ENCODE results near the gene ATP4A.
A peak's percentile ranks its signal among the peaks of the same experiment; 100 is the strongest.

Gene ATP4A

GRCh38 chr19:35566738-35567137, 3.3 kb upstream of the ATP4A start:
- DNase-seq (ENCODE audit: low spot score) (no peak), FAIRE-seq (no peak)

- DNase-seq (ENCODE audit: low spot score) (no peak), FAIRE-seq (no peak)
Measured at GRCh38 chr19:35565016-35565856, 1.8 kb upstream of the ATP4A start.

DNA sequence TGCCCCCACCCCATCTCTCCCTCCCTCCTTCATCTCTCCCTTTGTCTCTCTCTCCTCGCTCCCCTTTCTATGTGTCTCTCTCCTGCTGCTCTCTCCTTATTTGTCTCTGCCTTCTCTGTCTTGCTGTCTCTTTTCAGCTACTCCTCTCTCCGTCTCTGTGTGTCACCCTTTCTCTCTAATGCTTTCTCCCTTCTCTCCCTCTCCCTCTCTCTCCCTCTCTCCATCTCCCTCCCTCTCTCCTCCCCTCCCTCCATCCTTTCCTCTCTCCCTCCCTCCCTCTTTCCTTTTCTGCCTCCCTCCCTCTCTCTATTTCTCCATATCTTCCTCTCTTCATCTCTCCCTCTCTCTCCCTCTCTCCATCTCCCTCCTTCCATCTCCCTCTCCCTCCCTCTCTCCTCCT, 682 bp downstream of the ATP4A start:
- FAIRE-seq: no peak
- no peak for DNase-seq (ENCODE audit: low spot score)

DNA sequence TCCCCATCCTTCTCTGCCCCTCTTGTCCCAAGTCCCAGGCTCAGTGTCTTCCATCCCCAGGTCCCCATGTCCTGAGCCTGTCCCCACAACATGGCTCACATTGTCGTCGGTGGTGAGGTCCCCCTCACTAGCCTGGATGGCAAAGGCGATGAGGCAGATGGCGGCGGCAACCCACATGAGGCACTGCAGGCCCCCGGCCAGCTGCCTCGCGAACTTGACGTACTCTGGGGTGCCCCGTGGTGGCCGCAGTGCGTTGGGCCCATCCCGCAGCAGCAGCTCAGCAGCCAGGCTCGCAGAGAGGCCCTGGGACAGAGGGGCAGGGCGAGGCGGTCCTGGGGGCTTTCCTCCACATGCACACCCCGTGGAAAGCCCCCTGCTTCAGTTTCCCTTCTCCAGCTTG, 1.1 kb downstream of the ATP4A start:
- DNase-seq (ENCODE audit: low spot score) (no peak), FAIRE-seq (no peak)

- DNase-seq (ENCODE audit: low spot score) (no peak), FAIRE-seq (no peak)
Measured at GRCh38 chr19:35561436-35561835, 2.0 kb downstream of the ATP4A start.

DNA sequence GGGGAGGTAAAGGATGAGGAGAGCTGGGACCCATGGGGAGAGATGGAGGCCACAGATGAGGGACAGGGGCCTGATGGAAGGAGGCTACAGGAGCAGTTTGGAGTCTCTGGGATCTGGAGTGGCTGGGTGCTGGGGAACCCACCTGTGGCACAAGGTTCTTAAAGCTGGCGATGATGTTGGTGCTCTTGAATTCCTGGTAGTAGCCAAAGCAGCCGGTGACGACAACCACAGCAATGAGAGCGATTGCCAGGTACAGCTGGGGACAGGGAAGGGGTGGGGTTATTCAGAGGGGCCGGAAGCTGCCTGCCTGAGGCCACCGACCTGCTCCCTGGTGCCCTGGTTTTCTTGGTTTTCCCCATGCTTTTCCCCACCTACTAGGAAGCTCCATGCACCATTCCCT, 2.8 kb downstream of the ATP4A start:
- DNase-seq (ENCODE audit: low spot score) (no peak), FAIRE-seq (no peak)

DNA sequence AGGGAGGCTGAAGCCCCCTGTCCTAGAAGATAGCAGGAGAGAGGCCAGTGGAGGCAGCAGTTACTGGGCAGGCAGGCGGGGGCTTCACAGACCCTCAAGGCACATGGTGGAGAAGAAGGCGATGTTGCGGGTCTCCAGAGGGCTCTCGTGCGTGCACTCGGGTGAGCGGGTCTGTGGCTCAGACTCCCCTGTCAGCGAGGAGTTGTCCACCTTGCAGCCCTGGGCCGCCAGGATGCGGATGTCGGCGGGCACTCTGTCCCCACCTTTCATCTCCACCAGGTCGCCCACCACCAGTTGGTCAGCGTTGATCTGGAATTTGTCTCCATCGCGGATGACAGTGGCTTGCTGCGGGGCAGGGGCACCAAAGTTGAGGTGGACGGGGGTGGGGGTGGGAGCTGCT, 3.2 kb downstream of the ATP4A start:
- DNase-seq (ENCODE audit: low spot score): no peak
- no peak for FAIRE-seq

DNA sequence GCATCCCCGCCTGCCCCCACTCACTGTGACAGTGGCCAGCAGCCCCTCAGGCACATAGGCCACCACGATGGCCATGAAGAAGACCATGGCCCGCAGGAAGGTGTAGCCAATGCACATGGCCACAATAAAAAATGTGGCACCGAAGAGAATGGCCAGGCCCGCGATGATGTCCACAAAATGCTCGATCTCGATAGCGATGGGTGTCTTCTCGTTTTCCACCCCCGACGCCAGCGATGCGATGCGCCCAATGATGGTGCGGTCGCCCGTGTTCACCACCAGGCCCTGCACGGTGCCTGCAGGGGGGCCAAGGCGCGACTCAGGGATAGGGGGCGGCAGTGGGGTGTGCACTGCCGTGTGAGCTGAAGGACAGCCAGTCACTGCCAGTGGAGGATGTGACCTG, 3.7 kb downstream of the ATP4A start:
- DNase-seq (ENCODE audit: low spot score): no peak
- no peak for FAIRE-seq

GRCh38 chr19:35559281-35559659, 4.2 kb downstream of the ATP4A start:
- FAIRE-seq (no peak), DNase-seq (ENCODE audit: low spot score) (no peak)

DNA sequence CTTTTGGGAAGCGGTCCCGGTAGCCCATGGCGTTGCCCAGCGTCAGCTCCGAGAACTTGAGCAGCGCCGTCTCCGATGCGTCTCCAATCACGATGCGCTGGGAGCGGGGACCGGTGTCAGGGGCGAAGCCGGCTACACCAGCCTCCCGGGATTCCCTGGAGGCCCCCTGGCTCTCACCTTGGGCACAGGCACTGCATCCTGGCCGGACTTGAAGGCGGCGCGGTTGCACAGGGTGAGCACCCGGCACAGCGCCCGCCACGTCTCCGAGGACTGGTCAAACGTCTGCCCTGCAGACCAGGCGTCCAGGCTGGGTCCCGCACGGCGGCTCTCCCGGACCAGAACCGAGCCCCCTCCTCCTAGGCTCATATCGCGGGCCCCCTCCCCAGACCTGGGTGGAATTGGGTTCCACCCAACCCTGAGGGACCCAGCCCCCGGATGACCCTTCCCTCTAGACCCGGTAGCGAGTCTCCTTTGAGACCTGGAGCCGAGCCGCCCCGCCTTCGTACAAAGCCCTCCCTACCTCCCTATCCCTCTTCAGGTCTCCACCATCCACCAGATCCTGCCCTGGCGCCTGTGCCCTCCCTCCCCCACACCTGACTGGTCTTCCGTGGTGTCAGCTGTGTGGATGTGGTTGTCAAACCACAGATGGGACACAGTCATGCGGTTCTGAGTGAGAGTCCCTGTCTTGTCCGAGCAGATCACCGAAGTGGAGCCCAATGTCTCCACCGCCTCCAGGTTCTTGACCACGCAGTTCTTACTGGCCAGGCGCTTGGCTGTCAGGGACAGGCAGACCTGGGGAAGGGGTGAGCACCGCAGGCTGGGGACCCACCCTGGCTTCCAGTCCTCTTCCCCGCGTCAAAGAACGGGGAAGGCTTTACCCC, 4.8 kb downstream of the ATP4A start:
- FAIRE-seq (no peak), DNase-seq (ENCODE audit: low spot score) (no peak)

DNA sequence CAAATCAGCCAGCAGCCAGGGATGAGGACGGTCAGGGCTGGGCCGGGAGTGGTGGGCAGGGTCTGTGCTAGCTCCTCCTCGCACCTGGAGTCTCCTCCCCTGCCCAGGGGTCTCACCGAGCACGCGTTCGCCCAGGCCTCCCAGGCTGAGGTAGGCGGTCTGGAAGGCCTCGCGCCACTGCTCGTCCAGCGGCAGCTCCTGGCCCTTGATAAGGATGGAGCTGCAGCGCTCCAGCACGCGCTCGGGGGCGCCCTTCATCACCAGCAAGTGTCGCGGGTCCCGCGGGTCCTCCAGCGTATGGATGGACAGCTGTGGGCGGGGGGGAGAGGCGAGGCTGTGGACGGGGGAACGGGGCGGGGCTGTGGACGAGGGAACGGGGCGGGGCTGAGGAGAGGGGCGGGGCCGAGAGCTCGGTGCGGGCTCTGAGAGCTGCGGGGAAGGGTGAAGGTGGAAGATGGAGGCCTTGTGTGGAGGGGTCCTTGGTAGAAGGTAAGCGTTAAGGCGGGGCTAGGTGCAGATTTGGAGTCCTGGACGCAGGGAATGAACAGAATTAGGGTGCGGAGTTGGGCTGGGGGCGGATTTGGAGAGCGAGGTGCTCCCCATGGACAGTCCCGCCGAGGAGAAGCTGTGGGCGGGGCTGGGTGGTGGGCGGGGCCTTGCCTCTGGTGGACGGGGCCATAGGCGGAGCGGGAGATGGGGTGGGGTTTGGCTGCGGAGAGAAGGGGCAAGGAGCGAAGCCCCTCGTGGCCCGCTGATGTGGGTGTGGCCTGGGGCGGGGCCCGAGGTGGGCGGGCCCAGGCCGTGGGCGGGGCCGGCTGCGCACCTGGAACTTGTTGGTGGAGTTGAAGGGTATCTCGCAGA, 5.7 kb downstream of the ATP4A start:
- no peak for DNase-seq (ENCODE audit: low spot score)
- FAIRE-seq: no peak

DNA sequence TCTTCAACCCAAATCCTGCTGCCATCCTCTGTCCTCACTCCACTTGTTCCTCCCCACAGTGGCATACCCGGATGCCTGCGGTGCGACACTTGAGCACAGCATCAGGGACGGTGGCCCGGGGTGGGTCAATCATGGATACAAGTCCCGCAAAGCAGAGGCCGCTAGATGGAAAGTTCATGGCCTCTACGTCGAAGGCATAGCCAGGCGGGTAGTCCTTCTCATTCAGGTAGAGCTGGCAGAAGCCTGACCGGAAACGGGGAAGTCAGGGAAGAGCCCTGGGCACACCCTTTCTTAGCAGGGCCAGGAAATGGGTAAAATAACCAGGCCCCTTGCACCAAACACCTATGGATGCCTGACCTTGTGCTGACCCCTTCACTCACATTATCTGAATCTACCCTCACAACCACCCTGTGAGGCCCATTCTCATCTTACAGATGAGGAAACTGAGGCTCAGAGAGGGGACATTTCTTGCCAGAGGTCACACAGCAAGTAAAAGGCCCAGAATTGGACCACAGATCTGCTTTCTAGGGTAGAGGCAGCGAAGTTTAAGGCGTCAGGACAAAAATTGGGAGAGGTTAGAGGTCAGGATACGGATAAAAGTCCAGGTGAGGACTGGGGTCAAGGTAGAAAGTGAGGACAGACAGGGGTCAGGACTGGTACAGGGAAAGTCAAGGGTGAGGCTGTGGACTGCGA, 6.5 kb downstream of the ATP4A start:
- FAIRE-seq (no peak), DNase-seq (ENCODE audit: low spot score) (no peak)

DNA sequence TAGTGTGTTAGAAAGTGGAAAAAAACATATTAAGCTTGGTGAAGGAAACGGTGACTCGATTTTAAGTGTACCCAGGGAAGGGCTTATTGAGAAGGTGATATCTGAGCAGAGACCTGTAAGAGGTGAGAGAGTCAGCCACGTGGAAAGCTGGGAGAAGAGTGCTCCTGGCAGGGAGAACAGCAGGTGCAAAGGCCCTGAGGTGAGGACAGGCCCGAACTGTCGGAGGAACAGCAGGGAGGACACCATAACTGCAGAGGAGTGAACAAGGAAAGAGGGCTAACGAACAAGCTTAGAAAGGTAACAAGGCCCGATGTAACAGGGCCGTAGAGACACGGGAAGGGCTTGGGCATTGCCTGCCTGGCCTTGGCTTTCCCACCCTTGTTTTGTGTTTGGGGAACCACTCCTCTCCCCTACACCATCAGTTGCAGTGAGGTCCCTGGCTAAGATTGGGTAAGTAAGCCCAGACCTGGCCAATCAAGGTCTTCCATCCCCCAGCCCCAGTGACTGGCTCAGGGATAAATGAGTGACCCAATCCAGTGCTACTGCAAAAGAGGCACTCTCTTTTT, 7.3 kb downstream of the ATP4A start:
- DNase-seq (ENCODE audit: low spot score): no peak
- FAIRE-seq: no peak

DNA sequence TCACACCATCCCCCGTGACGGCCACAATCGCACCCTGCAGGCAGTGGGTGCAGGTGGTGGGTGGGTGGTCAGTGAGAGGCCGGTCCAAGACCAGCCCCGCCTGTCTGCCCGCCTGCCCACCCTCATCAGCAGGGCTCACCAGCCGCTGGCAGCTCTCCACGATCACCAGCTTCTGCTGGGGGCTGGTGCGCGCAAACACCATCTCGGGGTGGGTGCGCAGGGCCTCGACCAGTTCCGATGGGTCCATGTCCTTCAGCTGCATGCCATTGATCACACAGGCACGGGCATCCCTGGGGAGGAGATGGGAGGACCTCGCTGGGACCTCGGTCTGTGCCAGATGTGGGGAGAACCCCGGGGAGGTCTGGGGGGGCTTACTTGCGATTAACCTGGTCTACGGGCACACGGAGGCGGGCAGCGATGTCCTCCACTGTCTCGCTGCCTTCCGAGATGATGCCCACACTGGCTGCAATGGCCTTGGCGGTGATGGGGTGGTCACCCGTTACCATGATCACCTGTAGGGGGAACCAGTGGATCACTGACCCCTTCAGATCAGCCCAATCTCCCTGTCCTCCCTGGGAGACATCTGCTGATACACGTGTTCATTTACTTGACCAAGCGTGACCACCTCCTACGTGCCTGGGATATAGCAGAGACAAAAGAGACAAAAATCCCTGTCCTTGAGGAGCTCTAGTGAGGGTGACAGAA, 8.0 kb downstream of the ATP4A start:
- FAIRE-seq (peak; percentile 77), DNase-seq (ENCODE audit: low spot score) (peak; percentile 65)

DNA sequence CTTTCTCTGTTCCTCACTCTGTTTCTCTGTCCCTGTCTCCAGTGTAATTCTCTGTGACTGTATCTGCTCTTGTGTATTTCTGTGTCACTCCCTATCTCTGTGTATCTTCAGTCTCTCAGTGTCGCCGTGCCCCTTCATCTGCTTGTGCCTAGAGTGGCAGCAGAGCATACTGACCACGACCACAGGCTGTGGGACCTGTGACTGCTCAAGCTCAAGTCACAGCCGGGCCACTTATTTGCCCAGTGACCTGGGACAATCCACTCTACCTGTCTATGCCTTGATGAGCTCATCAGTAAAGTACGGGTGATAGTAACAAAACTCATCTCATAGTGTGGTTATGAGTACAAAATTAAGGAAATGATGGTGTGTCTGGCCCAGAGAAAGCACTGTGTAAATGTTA, 9.4 kb downstream of the ATP4A start:
- DNase-seq (ENCODE audit: low spot score) (no peak), FAIRE-seq (no peak)

GRCh38 chr19:35553385-35554000, 10.0 kb downstream of the ATP4A start:
- no peak for FAIRE-seq

DNA sequence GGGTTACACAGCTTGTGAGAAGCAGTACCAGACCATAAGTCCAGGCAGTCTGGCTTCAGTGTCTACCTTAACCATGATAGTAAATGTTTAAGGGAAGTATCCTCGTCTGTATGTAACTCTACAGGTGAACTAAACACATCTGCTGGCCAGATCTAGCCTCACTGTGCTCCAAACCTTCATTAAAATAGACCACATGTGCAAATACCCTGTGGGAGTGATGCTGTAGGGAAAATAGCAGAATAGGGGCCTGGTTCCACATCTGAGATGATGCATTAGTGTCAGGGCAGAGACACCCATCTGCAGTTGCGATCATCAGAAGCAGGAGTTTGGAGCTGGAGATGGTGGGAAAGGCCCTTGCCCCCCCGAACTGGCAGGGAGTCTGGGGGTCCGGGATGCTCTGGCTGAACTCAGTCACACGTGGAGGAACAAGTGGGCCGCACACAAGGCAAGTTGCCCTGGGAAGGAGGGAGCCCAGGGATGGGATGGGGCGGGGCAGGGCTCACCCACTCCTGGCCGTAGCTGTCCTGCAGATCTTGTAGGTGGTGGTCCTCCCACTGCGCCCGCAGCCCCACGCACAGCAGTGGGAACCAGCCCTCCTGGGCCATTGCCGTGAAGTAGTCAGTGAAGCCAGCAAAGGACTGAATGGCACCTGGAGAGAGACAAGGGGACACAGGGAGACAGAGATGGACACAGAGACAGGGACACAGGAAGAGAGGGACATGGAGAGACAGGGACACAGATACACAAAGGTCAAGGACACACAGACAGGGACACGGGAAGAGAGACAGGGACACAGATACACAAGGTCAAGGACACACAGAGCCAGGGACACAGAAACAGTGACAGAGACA, 10.7 kb downstream of the ATP4A start:
- DNase-seq (ENCODE audit: low spot score) (no peak), FAIRE-seq (no peak)

More at GRCh38 chr19:35553385-35554000, 10.0 kb downstream of the ATP4A start:
- DNase-seq (ENCODE audit: low spot score): no peak

DNA sequence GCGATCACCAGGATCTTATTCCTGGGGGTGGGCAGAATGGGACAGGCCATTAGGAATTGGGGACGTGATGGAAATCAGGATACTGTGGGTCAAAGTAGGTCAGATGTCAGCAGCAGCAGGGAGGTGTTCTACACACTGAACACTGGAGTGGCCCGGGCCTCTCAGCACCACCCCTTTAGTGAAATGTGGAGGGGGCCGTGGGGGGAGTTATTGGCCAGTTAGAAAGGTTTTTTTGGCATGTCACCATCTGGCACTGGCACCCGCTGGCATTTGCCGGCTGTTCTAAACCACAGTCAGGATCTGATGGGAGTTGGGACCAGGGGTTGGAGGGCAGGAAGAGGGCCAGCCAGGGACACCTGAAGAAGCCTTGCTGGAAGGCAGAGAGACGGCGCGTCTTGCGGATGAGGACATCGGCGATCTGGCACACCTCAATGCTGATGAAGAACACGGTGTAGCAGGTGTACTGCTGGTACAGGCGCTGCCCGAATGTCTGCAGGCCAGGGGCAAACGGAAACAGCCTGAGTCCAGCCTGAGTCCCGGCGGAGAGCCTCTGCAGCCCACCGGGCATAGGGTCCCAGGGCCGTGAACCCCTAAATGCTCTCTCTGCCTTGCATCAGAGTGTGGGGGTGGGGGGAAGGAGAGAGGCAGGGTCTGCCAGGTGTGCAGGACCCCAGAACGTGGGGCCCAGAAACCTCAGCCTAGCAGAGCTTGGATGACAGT, 12.2 kb downstream of the ATP4A start:
- no peak for FAIRE-seq
- DNase-seq (ENCODE audit: low spot score): no peak

Measured in urothelium cell line (cell line).